Activated naive CD4-positive, alpha-beta T cell treated with anti-CD3 and anti-CD28 coated beads, Interleukin-2, amount 50 U/mL, for 24 hours (primary cell): ENCODE results near the gene CAPN8.
A peak's percentile ranks its signal among the peaks of the same experiment; 100 is the strongest.

Source experiments
- H3K27ac Mint-ChIP-seq: one replicate; pipeline ENCODE4 v1.8.0; 2021; ENCODE audit warnings: mild to moderate bottlenecking, mixed read lengths
- H3K27me3 Mint-ChIP-seq: one replicate; pipeline ENCODE4 v1.8.0; 2021; ENCODE audit warnings: mixed read lengths
- H3K36me3 Mint-ChIP-seq: one replicate; pipeline ENCODE4 v1.8.0; 2021; ENCODE audit warnings: mixed read lengths
- H3K4me1 Mint-ChIP-seq: one replicate; pipeline ENCODE4 v1.8.0; 2021; ENCODE audit warnings: mixed read lengths
- H3K4me3 Mint-ChIP-seq: one replicate; pipeline ENCODE4 v1.8.0; 2021; ENCODE audit warnings: mild to moderate bottlenecking, mixed read lengths
- H3K9me3 Mint-ChIP-seq: one replicate; pipeline ENCODE4 v1.8.0; 2021; ENCODE audit warnings: mixed read lengths

CAPN8 gene

GRCh38 chr1:223665592-223666312 is at the start of gene CAPN8:
Gene CAPN8, minus strand, starts transcription at chr1:223665701. Its CDS starts 55 bp downstream, at chr1:223665646.
- H3K9me3 Mint-ChIP-seq, result no peaks in the 10 kb centered on the region
- no peak within 1 kb of the TSS for H3K27ac Mint-ChIP-seq
- no peaks in the 10 kb centered on the region for H3K27me3 Mint-ChIP-seq
- no peaks in the 10 kb centered on the region for H3K36me3 Mint-ChIP-seq
- H3K4me1 Mint-ChIP-seq, result no peaks in the 10 kb centered on the region
- H3K4me3 Mint-ChIP-seq, result no peak within 1 kb of the TSS

- peak overlapping the region; percentile 88 for H3K27ac Mint-ChIP-seq
- H3K9me3 Mint-ChIP-seq, result no peaks in the 10 kb centered on the region
Measured at GRCh38 chr1:223714849-223715603, 49.5 kb upstream of the CAPN8 start.

DNA sequence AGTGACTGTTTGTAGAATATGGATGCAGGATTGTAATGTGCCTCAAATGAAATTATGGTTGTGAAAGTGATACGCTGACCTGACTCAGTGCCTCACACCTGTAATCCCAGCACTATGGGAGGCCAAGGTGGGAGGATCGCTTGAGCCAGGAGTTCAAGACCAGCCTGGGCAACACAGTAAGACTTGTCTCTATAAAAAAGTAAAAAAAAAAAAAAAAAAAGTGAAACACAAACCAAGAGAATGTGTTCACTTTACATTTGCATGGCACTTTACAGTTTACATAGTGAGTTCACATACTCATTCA is 48.9 kb upstream of the CAPN8 start:
- Mint-ChIP-seq H3K27ac (no peak overlapping the region), H3K27me3 (no peaks in the 10 kb centered on the region), H3K36me3 (peaks cover 2% of the 10 kb centered on the region)

More at GRCh38 chr1:223714849-223715603, 49.5 kb upstream of the CAPN8 start:
- peaks cover 83% of the 10 kb centered on the region for H3K4me1 Mint-ChIP-seq
- H3K36me3 Mint-ChIP-seq, result peaks cover 3% of the 10 kb centered on the region
- no peaks in the 10 kb centered on the region for H3K27me3 Mint-ChIP-seq
- peak overlapping the region; percentile 72 for H3K4me3 Mint-ChIP-seq

DNA sequence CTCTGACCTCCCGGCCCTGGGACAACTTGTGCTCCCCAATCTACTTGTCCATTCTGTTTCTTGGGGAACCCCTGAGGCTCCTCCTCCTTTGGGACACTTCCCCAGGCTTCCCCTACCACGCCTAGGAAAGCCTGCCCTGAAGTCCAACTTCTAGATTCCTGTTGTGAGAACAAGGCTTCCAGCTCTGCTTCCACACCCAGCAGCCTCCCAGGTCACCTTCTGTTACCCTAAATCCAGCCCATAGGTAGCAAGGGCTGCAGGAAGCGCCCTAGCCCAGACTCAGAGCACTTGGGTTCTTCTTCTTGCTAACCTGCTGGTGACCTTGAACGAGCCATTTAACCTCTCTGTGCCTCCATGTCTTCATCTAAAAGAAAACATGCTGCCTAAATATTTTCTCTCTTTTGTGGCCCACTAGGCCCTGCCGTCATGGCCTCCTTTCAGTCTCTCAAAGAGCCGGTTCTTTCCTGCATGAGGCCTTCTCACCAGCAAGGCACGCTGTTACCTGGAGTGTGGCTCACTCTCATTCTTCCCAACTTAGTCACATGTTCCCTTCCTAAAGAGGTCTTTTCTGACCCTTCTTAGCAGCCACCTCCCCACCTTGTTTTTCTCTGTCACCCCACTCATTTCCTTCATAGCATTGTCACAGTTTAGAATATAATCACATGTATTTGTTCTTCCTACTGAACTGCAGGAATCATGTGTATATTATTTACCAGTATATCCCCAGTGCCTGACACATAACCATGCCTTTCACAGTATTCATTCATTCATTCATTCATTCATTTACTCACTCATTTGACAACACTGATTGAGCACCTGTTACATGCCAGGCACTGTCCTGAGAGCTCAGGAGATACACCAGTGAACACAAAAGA is 48.3 kb upstream of the CAPN8 start:
- Mint-ChIP-seq H3K9me3 (no peaks in the 10 kb centered on the region), H3K4me1 (peaks cover 81% of the 10 kb centered on the region), H3K4me3 (peak overlapping the region; percentile 82), H3K27ac (peak overlapping the region; percentile 97), H3K36me3 (peaks cover 2% of the 10 kb centered on the region), H3K27me3 (no peaks in the 10 kb centered on the region)

More for the DNA sequence above, 48.9 kb upstream of the CAPN8 start:
- Mint-ChIP-seq H3K4me1 (peaks cover 80% of the 10 kb centered on the region), H3K4me3 (peak overlapping the region; percentile 82), H3K9me3 (no peaks in the 10 kb centered on the region)

- Mint-ChIP-seq H3K36me3 (peaks cover 2% of the 10 kb centered on the region), H3K27ac (peak overlapping the region; percentile 78), H3K9me3 (no peaks in the 10 kb centered on the region), H3K4me3 (peak overlapping the region; percentile 82), H3K27me3 (no peaks in the 10 kb centered on the region), H3K4me1 (peaks cover 73% of the 10 kb centered on the region)
Measured at GRCh38 chr1:223712850-223713474, 47.5 kb upstream of the CAPN8 start.

- Mint-ChIP-seq H3K9me3 (no peaks in the 10 kb centered on the region), H3K27ac (peak within 1 kb of the TSS; percentile 78), H3K36me3 (peaks cover 2% of the 10 kb centered on the region), H3K4me1 (peaks cover 69% of the 10 kb centered on the region), H3K4me3 (peak within 1 kb of the TSS; percentile 82), H3K27me3 (no peaks in the 10 kb centered on the region)
Measured at GRCh38 chr1:223712194-223712849, 46.8 kb upstream of the CAPN8 start, which contains the start of gene CAPN2. Gene CAPN2, plus strand, starts transcription at chr1:223712539. Its CDS starts 102 bp downstream, at chr1:223712641.

DNA sequence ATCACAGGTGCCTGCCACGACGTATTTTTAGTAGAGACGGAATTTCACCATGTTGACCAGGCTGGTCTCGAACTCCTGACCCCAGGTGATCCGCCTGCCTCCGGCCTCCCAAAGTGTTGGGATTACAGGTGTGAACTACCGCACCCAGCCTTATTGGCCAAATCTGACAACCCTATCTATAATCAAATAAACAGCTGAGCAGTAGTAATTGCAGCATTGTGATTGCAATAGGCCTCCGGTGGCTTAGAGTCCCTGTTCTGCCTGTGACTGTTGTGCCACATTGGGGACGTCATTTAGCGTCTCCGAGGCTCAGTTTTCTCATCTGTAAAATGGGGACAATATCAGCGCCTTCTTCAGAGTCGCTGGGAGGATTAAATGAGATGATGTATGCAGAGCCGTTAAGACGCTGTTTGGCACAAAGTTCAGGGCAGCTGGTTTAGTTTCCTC is 46.3 kb upstream of the CAPN8 start:
- H3K4me1 Mint-ChIP-seq, result peaks cover 67% of the 10 kb centered on the region
- no peaks in the 10 kb centered on the region for H3K27me3 Mint-ChIP-seq
- no peaks in the 10 kb centered on the region for H3K36me3 Mint-ChIP-seq
- H3K4me3 Mint-ChIP-seq, result peak overlapping the region; percentile 74
- peak overlapping the region; percentile 73 for H3K27ac Mint-ChIP-seq
- no peaks in the 10 kb centered on the region for H3K9me3 Mint-ChIP-seq

DNA sequence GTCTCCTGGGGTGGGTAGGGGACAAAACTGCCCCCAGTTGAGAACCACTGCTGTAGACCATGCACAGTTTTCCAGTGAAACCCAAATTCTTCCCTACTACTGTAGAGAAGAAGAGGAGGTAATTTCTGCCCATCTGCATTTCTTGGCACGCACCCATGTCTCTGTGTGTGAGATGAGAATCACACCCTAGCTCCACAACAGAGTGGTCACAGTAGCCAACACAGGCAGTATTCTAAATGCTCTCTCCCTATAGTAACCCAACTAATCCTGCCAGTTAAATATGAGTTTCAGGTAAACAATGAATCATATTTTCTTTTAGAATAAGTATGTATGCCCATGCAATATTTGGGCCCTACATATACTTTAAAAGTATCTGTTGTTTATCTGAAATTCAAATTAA is 45.7 kb upstream of the CAPN8 start:
- Mint-ChIP-seq H3K27me3 (no peaks in the 10 kb centered on the region), H3K9me3 (no peaks in the 10 kb centered on the region), H3K4me1 (peaks cover 61% of the 10 kb centered on the region), H3K36me3 (no peaks in the 10 kb centered on the region), H3K27ac (peak overlapping the region; percentile 73), H3K4me3 (peak overlapping the region; percentile 74)

- no peaks in the 10 kb centered on the region for H3K9me3 Mint-ChIP-seq
- H3K4me1 Mint-ChIP-seq, result peaks cover 53% of the 10 kb centered on the region
- H3K27ac Mint-ChIP-seq, result no peak overlapping the region
- H3K27me3 Mint-ChIP-seq, result no peaks in the 10 kb centered on the region
- no peaks in the 10 kb centered on the region for H3K36me3 Mint-ChIP-seq
- H3K4me3 Mint-ChIP-seq, result no peak overlapping the region
Measured at GRCh38 chr1:223710179-223711133, 45.0 kb upstream of the CAPN8 start.

DNA sequence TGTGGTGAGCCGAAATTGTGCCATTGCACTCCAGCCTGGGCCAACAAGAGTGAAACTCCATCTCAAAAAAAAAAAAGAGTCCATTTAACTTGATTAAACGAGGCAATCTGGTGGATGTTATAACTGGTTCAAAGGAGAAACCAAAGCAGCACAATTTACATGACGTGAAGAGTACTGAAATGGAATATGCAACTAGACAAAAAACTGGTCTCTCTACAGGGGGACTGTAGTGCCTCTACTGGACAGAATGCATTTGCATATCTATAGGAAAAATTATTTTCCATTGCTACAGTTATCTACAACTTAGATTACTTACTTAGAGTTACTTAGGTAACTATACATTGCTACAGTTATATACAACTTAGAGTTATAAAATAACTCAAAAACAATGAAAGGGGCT is 44.1 kb upstream of the CAPN8 start:
- H3K36me3 Mint-ChIP-seq, result no peaks in the 10 kb centered on the region
- no peaks in the 10 kb centered on the region for H3K9me3 Mint-ChIP-seq
- no peaks in the 10 kb centered on the region for H3K27me3 Mint-ChIP-seq
- no peak overlapping the region for H3K4me3 Mint-ChIP-seq
- H3K27ac Mint-ChIP-seq, result no peak overlapping the region
- peaks cover 45% of the 10 kb centered on the region for H3K4me1 Mint-ChIP-seq

DNA sequence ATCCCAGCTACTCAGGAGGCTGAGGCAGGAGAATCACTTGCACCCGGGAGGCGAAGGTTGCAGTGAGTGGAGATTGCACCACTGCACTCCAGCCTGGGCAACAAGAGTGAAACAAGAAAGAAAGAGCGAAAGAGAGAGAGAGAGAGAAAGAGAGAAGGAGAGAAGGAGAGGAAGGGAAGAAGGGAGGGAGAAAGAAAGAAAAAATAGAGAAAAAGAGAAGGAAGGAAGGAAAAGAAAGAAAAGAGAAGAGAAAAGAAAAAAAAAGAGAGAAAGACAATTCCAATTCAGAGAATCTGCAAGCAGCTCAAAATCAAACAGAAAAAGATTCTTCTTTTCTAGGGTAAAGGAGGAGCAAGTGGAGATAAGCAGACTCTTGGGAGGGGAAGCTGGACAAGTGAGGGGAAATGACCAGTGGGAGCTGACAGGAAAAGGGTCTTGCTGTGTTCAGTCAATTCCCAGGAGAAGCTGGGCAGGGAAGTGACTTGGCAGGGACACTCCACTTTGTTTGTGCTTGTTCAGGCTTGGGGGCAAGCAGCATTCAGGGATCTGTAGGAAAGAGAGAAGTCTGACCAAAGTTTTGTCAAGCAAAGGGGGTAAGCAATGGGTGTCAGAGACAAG is 43.3 kb upstream of the CAPN8 start:
- Mint-ChIP-seq H3K4me3 (no peak overlapping the region), H3K4me1 (peaks cover 40% of the 10 kb centered on the region), H3K9me3 (no peaks in the 10 kb centered on the region), H3K27ac (peak overlapping the region; percentile 14), H3K27me3 (no peaks in the 10 kb centered on the region), H3K36me3 (no peaks in the 10 kb centered on the region)

- Mint-ChIP-seq H3K27me3 (no peaks in the 10 kb centered on the region), H3K9me3 (no peaks in the 10 kb centered on the region), H3K4me1 (peaks cover 40% of the 10 kb centered on the region), H3K27ac (no peak overlapping the region), H3K36me3 (no peaks in the 10 kb centered on the region), H3K4me3 (no peak overlapping the region)
Measured at GRCh38 chr1:223708001-223708359, 42.5 kb upstream of the CAPN8 start.

- Mint-ChIP-seq H3K4me1 (peaks cover 44% of the 10 kb centered on the region), H3K27me3 (no peaks in the 10 kb centered on the region), H3K27ac (peak overlapping the region; percentile 88), H3K36me3 (no peaks in the 10 kb centered on the region), H3K9me3 (no peaks in the 10 kb centered on the region), H3K4me3 (no peak overlapping the region)
Measured at GRCh38 chr1:223707256-223708000, 41.9 kb upstream of the CAPN8 start.
